K562 (cell line): ENCODE measurements around the gene CBX8. TPM values are rescaled to one million over a fixed set of nuclear protein-coding genes. Genes with fewer than 3 reads are reported as not detected.
A peak's percentile ranks its signal among the peaks of the same experiment; 100 is the strongest.

ENCODE experiments used
- GABPA ChIP-seq: fragments of 200-800 bp; sonication (Bioruptor generic); conservative IDR thresholded peaks from 2 replicates; pipeline ENCODE4 v1.6.1; 2016; ENCODE audit warnings: low read depth, missing genetic modification characterization, missing compliant biosample characterization
- KDM1A ChIP-seq, 2 experiments: fragments of 450-650 bp; IDR thresholded peaks; 2 replicates each; pipeline ENCODE4 v1.6.1; 2016; ENCODE audit warnings: mild to moderate bottlenecking in 2 of 2
- PCBP2 ChIP-seq: fragments of 200-400 bp; formaldehyde crosslinking; IDR thresholded peaks from 2 replicates; pipeline ENCODE4 v1.6.1; 2018; ENCODE audit warnings: low read length, low read depth, mild to moderate bottlenecking, moderate library complexity; ENCODE audit not compliant: poor library complexity, severe bottlenecking
- SMAD4 ChIP-seq: fragments of 250-450 bp; sonication (Bioruptor Pico); conservative IDR thresholded peaks from 2 replicates; pipeline ENCODE4 v1.8.0; 2021; ENCODE audit warnings: inconsistent platforms, mild to moderate bottlenecking, moderate library complexity
- ZNF766 ChIP-seq: fragments of 200-800 bp; sonication (Bioruptor generic); conservative IDR thresholded peaks from 2 replicates; pipeline ENCODE4 v1.6.1; 2016; ENCODE audit warnings: missing genetic modification characterization, missing compliant biosample characterization
- polyA plus RNA-seq, 8 experiments: library from polyadenylated mRNA; depleted of rRNA in 4 of 8; stranded (reverse) in 5 of 8; unstranded in 3 of 8; fragments of >200 nt; fragmentation: Nextera tagmentation in 2 of 8; fragmentation: Illumina TruSeq in 1 of 8; extraction: Ambion mirVana in 2 of 8; extraction: Trizol in 1 of 8; gene quantifications; 2 replicates each; pipeline versions ENCODE4 v1.2.1 to v1.2.3, GENCODE V29; 2011 to 2014; ENCODE audit warnings: inconsistent platforms in 1 of 8, missing spikeins in 1 of 8
- total RNA-seq, 7 experiments: library from RNA; depleted of rRNA in 6 of 7; stranded (reverse); fragments of >200 nt in 6 of 7; fragmentation: Illumina TruSeq in 2 of 7; extraction: Trizol in 2 of 7; gene quantifications; 2 replicates each; pipeline versions ENCODE4 v1.2.1 to v1.2.3, GENCODE V29; 2011 to 2021; ENCODE audit warnings: low replicate concordance in 1 of 7
- TF ChIP-seq, protein P1 (sequence below): fragments of 450-650 bp; IDR thresholded peaks from 2 replicates; pipeline ENCODE4 v1.6.1; 2016; ENCODE audit warnings: mild to moderate bottlenecking, moderate library complexity
- TF ChIP-seq, protein P2 (sequence below): fragments of 450-650 bp; IDR thresholded peaks from 2 replicates; pipeline ENCODE4 v1.6.1; 2017; ENCODE audit warnings: antibody characterized with exemption, mild to moderate bottlenecking

The CBX8 gene
- total and polyA plus RNA-seq, 9 of the 15 experiments (the other 6 are each of a cell fraction or from before 2014, with no cell fraction given), result 0.08 to 11.9 (median 2.6) TPM

DNA sequence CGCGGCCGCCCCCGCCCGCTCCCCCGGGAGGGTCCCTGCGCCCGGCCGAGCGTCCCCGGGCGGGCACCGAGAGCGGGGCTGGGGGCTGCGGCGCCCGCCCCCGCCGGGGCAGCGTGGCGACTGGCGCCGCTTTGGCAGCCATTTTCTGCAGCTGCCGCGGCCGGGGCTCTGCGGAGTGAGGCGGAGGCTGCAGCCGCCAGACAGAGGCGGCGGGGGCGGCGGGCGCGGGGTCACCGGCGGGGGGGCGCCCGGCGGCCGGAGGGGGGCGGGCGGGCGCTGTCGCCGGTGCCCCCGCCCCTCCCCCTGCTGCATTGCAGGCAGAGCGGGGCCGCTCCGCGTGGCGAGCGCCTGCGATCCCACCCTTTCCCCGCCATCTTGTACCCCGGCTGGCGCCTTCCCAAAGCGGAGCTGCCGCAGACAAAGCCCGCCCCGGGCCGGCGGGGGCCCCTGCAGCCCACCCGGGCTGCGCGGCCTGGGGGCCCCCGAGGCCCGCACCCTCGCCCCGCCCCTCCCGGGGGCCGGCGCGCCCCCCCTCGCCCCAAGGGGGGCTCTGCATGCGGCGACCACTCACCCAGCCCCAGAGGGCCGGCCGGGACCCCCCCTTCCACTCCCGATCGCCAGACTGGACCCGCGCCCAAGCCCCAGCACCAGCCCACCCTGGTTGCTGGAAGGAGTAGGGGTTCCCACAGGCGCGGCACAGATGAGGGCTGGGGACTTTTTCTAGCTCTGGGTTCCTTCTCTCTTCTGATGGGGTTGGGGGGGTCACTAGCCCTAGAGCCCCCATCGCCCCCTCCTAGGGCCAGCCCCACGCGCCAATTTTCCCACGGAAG, 16.6 kb upstream of the CBX8 start (continued):
- TF ChIP-seq, protein P1, sequence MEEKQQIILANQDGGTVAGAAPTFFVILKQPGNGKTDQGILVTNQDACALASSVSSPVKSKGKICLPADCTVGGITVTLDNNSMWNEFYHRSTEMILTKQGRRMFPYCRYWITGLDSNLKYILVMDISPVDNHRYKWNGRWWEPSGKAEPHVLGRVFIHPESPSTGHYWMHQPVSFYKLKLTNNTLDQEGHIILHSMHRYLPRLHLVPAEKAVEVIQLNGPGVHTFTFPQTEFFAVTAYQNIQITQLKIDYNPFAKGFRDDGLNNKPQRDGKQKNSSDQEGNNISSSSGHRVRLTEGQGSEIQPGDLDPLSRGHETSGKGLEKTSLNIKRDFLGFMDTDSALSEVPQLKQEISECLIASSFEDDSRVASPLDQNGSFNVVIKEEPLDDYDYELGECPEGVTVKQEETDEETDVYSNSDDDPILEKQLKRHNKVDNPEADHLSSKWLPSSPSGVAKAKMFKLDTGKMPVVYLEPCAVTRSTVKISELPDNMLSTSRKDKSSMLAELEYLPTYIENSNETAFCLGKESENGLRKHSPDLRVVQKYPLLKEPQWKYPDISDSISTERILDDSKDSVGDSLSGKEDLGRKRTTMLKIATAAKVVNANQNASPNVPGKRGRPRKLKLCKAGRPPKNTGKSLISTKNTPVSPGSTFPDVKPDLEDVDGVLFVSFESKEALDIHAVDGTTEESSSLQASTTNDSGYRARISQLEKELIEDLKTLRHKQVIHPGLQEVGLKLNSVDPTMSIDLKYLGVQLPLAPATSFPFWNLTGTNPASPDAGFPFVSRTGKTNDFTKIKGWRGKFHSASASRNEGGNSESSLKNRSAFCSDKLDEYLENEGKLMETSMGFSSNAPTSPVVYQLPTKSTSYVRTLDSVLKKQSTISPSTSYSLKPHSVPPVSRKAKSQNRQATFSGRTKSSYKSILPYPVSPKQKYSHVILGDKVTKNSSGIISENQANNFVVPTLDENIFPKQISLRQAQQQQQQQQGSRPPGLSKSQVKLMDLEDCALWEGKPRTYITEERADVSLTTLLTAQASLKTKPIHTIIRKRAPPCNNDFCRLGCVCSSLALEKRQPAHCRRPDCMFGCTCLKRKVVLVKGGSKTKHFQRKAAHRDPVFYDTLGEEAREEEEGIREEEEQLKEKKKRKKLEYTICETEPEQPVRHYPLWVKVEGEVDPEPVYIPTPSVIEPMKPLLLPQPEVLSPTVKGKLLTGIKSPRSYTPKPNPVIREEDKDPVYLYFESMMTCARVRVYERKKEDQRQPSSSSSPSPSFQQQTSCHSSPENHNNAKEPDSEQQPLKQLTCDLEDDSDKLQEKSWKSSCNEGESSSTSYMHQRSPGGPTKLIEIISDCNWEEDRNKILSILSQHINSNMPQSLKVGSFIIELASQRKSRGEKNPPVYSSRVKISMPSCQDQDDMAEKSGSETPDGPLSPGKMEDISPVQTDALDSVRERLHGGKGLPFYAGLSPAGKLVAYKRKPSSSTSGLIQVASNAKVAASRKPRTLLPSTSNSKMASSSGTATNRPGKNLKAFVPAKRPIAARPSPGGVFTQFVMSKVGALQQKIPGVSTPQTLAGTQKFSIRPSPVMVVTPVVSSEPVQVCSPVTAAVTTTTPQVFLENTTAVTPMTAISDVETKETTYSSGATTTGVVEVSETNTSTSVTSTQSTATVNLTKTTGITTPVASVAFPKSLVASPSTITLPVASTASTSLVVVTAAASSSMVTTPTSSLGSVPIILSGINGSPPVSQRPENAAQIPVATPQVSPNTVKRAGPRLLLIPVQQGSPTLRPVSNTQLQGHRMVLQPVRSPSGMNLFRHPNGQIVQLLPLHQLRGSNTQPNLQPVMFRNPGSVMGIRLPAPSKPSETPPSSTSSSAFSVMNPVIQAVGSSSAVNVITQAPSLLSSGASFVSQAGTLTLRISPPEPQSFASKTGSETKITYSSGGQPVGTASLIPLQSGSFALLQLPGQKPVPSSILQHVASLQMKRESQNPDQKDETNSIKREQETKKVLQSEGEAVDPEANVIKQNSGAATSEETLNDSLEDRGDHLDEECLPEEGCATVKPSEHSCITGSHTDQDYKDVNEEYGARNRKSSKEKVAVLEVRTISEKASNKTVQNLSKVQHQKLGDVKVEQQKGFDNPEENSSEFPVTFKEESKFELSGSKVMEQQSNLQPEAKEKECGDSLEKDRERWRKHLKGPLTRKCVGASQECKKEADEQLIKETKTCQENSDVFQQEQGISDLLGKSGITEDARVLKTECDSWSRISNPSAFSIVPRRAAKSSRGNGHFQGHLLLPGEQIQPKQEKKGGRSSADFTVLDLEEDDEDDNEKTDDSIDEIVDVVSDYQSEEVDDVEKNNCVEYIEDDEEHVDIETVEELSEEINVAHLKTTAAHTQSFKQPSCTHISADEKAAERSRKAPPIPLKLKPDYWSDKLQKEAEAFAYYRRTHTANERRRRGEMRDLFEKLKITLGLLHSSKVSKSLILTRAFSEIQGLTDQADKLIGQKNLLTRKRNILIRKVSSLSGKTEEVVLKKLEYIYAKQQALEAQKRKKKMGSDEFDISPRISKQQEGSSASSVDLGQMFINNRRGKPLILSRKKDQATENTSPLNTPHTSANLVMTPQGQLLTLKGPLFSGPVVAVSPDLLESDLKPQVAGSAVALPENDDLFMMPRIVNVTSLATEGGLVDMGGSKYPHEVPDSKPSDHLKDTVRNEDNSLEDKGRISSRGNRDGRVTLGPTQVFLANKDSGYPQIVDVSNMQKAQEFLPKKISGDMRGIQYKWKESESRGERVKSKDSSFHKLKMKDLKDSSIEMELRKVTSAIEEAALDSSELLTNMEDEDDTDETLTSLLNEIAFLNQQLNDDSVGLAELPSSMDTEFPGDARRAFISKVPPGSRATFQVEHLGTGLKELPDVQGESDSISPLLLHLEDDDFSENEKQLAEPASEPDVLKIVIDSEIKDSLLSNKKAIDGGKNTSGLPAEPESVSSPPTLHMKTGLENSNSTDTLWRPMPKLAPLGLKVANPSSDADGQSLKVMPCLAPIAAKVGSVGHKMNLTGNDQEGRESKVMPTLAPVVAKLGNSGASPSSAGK, result peak; percentile 32; the same call in 1 of the 2 replicates
- TF ChIP-seq SMAD4 (CRISPR knock-in tag), result peak; percentile 54
- TF ChIP-seq PCBP2, result no peak
- TF ChIP-seq GABPA (tag), result 0 out of 2 replicates have a peak, but pooled peaks have one; percentile 23
- TF ChIP-seq KDM1A (IDR thresholded peaks at IDR 0.05), result no peak
- TF ChIP-seq ZNF766, result 0 out of 2 replicates have a peak, but pooled peaks have one; percentile 39
- TF ChIP-seq, protein P2, sequence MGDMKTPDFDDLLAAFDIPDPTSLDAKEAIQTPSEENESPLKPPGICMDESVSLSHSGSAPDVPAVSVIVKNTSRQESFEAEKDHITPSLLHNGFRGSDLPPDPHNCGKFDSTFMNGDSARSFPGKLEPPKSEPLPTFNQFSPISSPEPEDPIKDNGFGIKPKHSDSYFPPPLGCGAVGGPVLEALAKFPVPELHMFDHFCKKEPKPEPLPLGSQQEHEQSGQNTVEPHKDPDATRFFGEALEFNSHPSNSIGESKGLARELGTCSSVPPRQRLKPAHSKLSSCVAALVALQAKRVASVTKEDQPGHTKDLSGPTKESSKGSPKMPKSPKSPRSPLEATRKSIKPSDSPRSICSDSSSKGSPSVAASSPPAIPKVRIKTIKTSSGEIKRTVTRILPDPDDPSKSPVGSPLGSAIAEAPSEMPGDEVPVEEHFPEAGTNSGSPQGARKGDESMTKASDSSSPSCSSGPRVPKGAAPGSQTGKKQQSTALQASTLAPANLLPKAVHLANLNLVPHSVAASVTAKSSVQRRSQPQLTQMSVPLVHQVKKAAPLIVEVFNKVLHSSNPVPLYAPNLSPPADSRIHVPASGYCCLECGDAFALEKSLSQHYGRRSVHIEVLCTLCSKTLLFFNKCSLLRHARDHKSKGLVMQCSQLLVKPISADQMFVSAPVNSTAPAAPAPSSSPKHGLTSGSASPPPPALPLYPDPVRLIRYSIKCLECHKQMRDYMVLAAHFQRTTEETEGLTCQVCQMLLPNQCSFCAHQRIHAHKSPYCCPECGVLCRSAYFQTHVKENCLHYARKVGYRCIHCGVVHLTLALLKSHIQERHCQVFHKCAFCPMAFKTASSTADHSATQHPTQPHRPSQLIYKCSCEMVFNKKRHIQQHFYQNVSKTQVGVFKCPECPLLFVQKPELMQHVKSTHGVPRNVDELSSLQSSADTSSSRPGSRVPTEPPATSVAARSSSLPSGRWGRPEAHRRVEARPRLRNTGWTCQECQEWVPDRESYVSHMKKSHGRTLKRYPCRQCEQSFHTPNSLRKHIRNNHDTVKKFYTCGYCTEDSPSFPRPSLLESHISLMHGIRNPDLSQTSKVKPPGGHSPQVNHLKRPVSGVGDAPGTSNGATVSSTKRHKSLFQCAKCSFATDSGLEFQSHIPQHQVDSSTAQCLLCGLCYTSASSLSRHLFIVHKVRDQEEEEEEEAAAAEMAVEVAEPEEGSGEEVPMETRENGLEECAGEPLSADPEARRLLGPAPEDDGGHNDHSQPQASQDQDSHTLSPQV, result peak; percentile 51; the same call in 1 of the 2 replicates
